HepG2 (cell line): ENCODE measurements around the gene PTPMT1.

Experiments used
- ESRRA ChIP-seq: sonication (generic); formaldehyde crosslinking; IDR thresholded peaks from 2 replicates; pipeline ENCODE4 v1.5.1; 2020; ENCODE audit warnings: mild to moderate bottlenecking, low read depth, missing genetic modification reagents
- EZH2 ChIP-seq: conservative IDR thresholded peaks from 2 replicates; pipeline ENCODE4 v1.6.1; 2012; ENCODE audit warnings: mild to moderate bottlenecking, low read depth, low read length, moderate library complexity
- FOSL2 ChIP-seq: sonication (generic); formaldehyde crosslinking; IDR thresholded peaks from 2 replicates; pipeline ENCODE4 v1.4.0; 2020; ENCODE audit warnings: missing genetic modification reagents
- HDAC6 ChIP-seq: fragments of 200-600 bp; sonication (generic); IDR thresholded peaks from 2 replicates; pipeline ENCODE4 v1.7.0; 2017; ENCODE audit warnings: mild to moderate bottlenecking, antibody characterized with exemption, low read length, low read depth
- ZNF232 ChIP-seq: sonication (generic); formaldehyde crosslinking; IDR thresholded peaks from 2 replicates; pipeline ENCODE4 v1.4.0; 2020; ENCODE audit warnings: missing genetic modification reagents, borderline replicate concordance
- ZNF383 ChIP-seq: sonication (generic); formaldehyde crosslinking; IDR thresholded peaks from 2 replicates; pipeline ENCODE4 v1.4.0; 2020; ENCODE audit warnings: missing genetic modification reagents, mild to moderate bottlenecking, borderline replicate concordance
- ZNF501 ChIP-seq: sonication (generic); formaldehyde crosslinking; IDR thresholded peaks from 2 replicates; pipeline ENCODE4 v1.5.1; 2020; ENCODE audit warnings: mild to moderate bottlenecking, moderate library complexity, missing genetic modification reagents
- ZNF670 ChIP-seq: sonication (generic); formaldehyde crosslinking; IDR thresholded peaks from 2 replicates; pipeline ENCODE4 v1.8.0; 2022; ENCODE audit warnings: mild to moderate bottlenecking, missing genetic modification reagents, borderline replicate concordance
- TF ChIP-seq, protein P1 (sequence below): sonication (generic); formaldehyde crosslinking; IDR thresholded peaks from 2 replicates; pipeline ENCODE4 v1.5.0; 2020; ENCODE audit warnings: mild to moderate bottlenecking, missing genetic modification reagents, moderate library complexity

DNA sequence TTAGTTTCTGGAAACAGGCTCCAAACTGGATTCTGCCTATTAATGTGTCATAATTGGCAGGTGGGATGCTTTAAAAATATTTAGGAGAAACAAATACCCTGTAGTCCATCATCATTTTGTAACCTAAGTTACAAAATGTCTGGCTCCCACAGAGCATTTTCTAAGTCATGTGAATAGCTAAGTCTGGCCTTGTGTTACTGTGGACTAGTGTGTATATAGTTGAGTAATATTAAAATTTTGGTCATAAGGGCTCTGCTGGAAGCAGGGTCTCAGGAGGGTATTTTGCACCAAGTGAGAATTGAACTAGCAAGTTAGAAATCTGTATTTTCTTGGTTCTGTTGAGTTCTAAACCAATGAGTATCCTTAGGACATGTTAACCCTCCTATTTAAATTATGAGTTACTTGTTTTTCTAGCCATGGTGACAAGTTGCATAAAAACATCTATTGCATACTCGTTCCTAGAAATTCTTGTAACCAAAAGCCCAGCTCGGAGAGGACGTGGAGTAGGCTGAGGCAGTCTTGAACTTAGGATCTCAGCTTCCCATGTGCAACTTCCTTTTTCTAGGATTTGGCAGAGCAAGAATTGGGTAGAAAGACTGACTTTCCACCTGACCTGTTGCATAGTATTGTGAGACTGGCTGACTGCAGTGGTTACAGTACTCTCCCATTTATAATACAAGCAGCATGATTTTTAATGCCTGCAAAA lies 5.4 kb downstream of the PTPMT1 start:
- TF ChIP-seq HDAC6 = no peak
- TF ChIP-seq ZNF383 (CRISPR knock-in tag) = no peak
- TF ChIP-seq, protein P1, sequence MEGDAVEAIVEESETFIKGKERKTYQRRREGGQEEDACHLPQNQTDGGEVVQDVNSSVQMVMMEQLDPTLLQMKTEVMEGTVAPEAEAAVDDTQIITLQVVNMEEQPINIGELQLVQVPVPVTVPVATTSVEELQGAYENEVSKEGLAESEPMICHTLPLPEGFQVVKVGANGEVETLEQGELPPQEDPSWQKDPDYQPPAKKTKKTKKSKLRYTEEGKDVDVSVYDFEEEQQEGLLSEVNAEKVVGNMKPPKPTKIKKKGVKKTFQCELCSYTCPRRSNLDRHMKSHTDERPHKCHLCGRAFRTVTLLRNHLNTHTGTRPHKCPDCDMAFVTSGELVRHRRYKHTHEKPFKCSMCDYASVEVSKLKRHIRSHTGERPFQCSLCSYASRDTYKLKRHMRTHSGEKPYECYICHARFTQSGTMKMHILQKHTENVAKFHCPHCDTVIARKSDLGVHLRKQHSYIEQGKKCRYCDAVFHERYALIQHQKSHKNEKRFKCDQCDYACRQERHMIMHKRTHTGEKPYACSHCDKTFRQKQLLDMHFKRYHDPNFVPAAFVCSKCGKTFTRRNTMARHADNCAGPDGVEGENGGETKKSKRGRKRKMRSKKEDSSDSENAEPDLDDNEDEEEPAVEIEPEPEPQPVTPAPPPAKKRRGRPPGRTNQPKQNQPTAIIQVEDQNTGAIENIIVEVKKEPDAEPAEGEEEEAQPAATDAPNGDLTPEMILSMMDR = no peak
- TF ChIP-seq ZNF232 = no peak
- no peak for TF ChIP-seq ZNF501 (CRISPR knock-in tag)
- no peak for TF ChIP-seq EZH2
- no peak for TF ChIP-seq FOSL2 (CRISPR knock-in tag)
- TF ChIP-seq ESRRA (CRISPR knock-in tag) = no peak
- TF ChIP-seq ZNF670 (CRISPR knock-in tag) = no peak
